ENCODE measurements around the gene CYP4A22. TPM values are rescaled to one million over a fixed set of nuclear protein-coding genes. Genes with fewer than 3 reads are reported as not detected.
"Not testable (repeated sequence)": the region's sequence is repeated elsewhere in the genome, so short reads cannot be mapped to it uniquely, and the experiment has no call there.

CYP4A22 gene
- polyA plus RNA-seq, result not detected

GRCh38 chr1:47137198-47137597, at the start of gene CYP4A22:
Gene CYP4A22, plus strand, starts transcription at chr1:47137441. Its CDS starts 45 bp downstream, at chr1:47137486.
- H3K27me3 Mint-ChIP-seq (ENCODE audit: low read depth in 3 of 3), result peaks cover 2 to 9% (median 8%) of the 10 kb centered on the region in 3 donors
- no peak within 1 kb of the TSS for H3K27ac Mint-ChIP-seq
- no peaks in the 10 kb centered on the region for H3K36me3 Mint-ChIP-seq
- DNase-seq, result no peak
- no peaks in the 10 kb centered on the region for H3K4me1 Mint-ChIP-seq
- peaks cover 0 to 2% (median 0%) of the 10 kb centered on the region in 6 donors for H3K9me3 Mint-ChIP-seq
- no peak within 1 kb of the TSS for H3K4me3 Mint-ChIP-seq

- not testable (repeated sequence) for H3K9me3 Mint-ChIP-seq; H3K27me3 Mint-ChIP-seq (ENCODE audit: low read depth in 3 of 3); H3K27ac Mint-ChIP-seq; H3K4me3 Mint-ChIP-seq; H3K36me3 Mint-ChIP-seq; H3K4me1 Mint-ChIP-seq
- DNase-seq, result peak in 2 of 3 donors; percentile 4 to 11
Observed at GRCh38 chr1:47089356-47089755, 47.9 kb upstream of the CYP4A22 start.

GRCh38 chr1:47091476-47091875, 45.8 kb upstream of the CYP4A22 start:
- H3K27ac Mint-ChIP-seq; H3K36me3 Mint-ChIP-seq; H3K4me3 Mint-ChIP-seq; H3K9me3 Mint-ChIP-seq; H3K4me1 Mint-ChIP-seq; DNase-seq; H3K27me3 Mint-ChIP-seq (ENCODE audit: low read depth in 3 of 3): not testable (repeated sequence)

GRCh38 chr1:47104816-47105215, 32.4 kb upstream of the CYP4A22 start:
- H3K4me1 Mint-ChIP-seq, result no peaks in the 10 kb centered on the region
- peaks cover 9 to 21% (median 12%) of the 10 kb centered on the region in 6 donors for H3K9me3 Mint-ChIP-seq
- H3K27me3 Mint-ChIP-seq (ENCODE audit: low read depth in 3 of 3), result peaks cover 0 to 4% (median 2%) of the 10 kb centered on the region in 3 donors
- H3K36me3 Mint-ChIP-seq, result peaks cover 0 to 3% (median 0%) of the 10 kb centered on the region in 3 donors
- no peak overlapping the region for H3K4me3 Mint-ChIP-seq
- no peak for DNase-seq
- no peak overlapping the region for H3K27ac Mint-ChIP-seq

- Mint-ChIP-seq H3K4me1 (no peaks in the 10 kb centered on the region), H3K9me3 (peaks cover 5 to 19% (median 12%) of the 10 kb centered on the region in 6 donors), H3K27ac (no peak overlapping the region), H3K36me3 (peaks cover 0 to 3% (median 0%) of the 10 kb centered on the region in 3 donors), H3K4me3 (no peak overlapping the region), H3K27me3 (ENCODE audit: low read depth in 3 of 3) (peaks cover 0 to 4% (median 2%) of the 10 kb centered on the region in 3 donors)
- DNase-seq, result no peak
Observed at GRCh38 chr1:47106792-47107191, 30.4 kb upstream of the CYP4A22 start.

- not testable (repeated sequence) for H3K27me3 Mint-ChIP-seq (ENCODE audit: low read depth in 3 of 3); H3K4me3 Mint-ChIP-seq; H3K36me3 Mint-ChIP-seq; DNase-seq; H3K9me3 Mint-ChIP-seq; H3K27ac Mint-ChIP-seq; H3K4me1 Mint-ChIP-seq
Observed at GRCh38 chr1:47107851-47108574, 29.2 kb upstream of the CYP4A22 start.

- H3K9me3 Mint-ChIP-seq; H3K4me3 Mint-ChIP-seq; H3K27ac Mint-ChIP-seq; DNase-seq; H3K36me3 Mint-ChIP-seq; H3K27me3 Mint-ChIP-seq (ENCODE audit: low read depth in 3 of 3); H3K4me1 Mint-ChIP-seq: not testable (repeated sequence)
Observed at GRCh38 chr1:47109482-47109881, 27.8 kb upstream of the CYP4A22 start.

- no peaks in the 10 kb centered on the region for H3K4me1 Mint-ChIP-seq
- H3K27ac Mint-ChIP-seq, result no peak overlapping the region
- H3K27me3 Mint-ChIP-seq (ENCODE audit: low read depth in 3 of 3), result peaks cover 0 to 4% (median 3%) of the 10 kb centered on the region in 3 donors
- no peak overlapping the region for H3K4me3 Mint-ChIP-seq
- DNase-seq, result no peak
- H3K36me3 Mint-ChIP-seq, result no peaks in the 10 kb centered on the region
- peaks cover 0 to 3% (median 0%) of the 10 kb centered on the region in 6 donors for H3K9me3 Mint-ChIP-seq
Observed at GRCh38 chr1:47113178-47113577, 24.1 kb upstream of the CYP4A22 start.

- H3K27me3 Mint-ChIP-seq (ENCODE audit: low read depth in 3 of 3), result peaks cover 0 to 10% (median 4%) of the 10 kb centered on the region in 3 donors
- not testable (repeated sequence) for H3K4me1 Mint-ChIP-seq, H3K9me3 Mint-ChIP-seq, H3K4me3 Mint-ChIP-seq, DNase-seq, H3K27ac Mint-ChIP-seq, H3K36me3 Mint-ChIP-seq
Observed at GRCh38 chr1:47121039-47121438, 16.2 kb upstream of the CYP4A22 start.

- H3K27me3 Mint-ChIP-seq (ENCODE audit: low read depth in 3 of 3), result peaks cover 0 to 12% (median 5%) of the 10 kb centered on the region in 3 donors
- not testable (repeated sequence) for DNase-seq, H3K27ac Mint-ChIP-seq, H3K9me3 Mint-ChIP-seq, H3K4me1 Mint-ChIP-seq, H3K36me3 Mint-ChIP-seq, H3K4me3 Mint-ChIP-seq
Observed at GRCh38 chr1:47124834-47125233, 12.4 kb upstream of the CYP4A22 start.

GRCh38 chr1:47126997-47127396, 10.2 kb upstream of the CYP4A22 start:
- not testable (repeated sequence) for H3K27ac Mint-ChIP-seq, DNase-seq, H3K36me3 Mint-ChIP-seq, H3K4me3 Mint-ChIP-seq, H3K9me3 Mint-ChIP-seq, H3K4me1 Mint-ChIP-seq
- H3K27me3 Mint-ChIP-seq (ENCODE audit: low read depth in 3 of 3), result peaks cover 0 to 17% (median 5%) of the 10 kb centered on the region in 3 donors

- no peaks in the 10 kb centered on the region for H3K36me3 Mint-ChIP-seq
- peaks cover 0 to 21% (median 5%) of the 10 kb centered on the region in 3 donors for H3K27me3 Mint-ChIP-seq (ENCODE audit: low read depth in 3 of 3)
- no peaks in the 10 kb centered on the region for H3K4me1 Mint-ChIP-seq
- H3K9me3 Mint-ChIP-seq, result peaks cover 0 to 4% (median 0%) of the 10 kb centered on the region in 6 donors
- no peak overlapping the region for H3K27ac Mint-ChIP-seq
- H3K4me3 Mint-ChIP-seq, result no peak overlapping the region
- no peak for DNase-seq
Observed at GRCh38 chr1:47128221-47128620, 9.0 kb upstream of the CYP4A22 start.

GRCh38 chr1:47128854-47129253, 8.4 kb upstream of the CYP4A22 start:
- H3K9me3 Mint-ChIP-seq, H3K4me1 Mint-ChIP-seq, H3K36me3 Mint-ChIP-seq, H3K4me3 Mint-ChIP-seq, DNase-seq, H3K27ac Mint-ChIP-seq: not testable (repeated sequence)
- H3K27me3 Mint-ChIP-seq (ENCODE audit: low read depth in 3 of 3), result peaks cover 0 to 16% (median 5%) of the 10 kb centered on the region in 3 donors

- not testable (repeated sequence) for H3K27ac Mint-ChIP-seq, H3K4me3 Mint-ChIP-seq, DNase-seq, H3K36me3 Mint-ChIP-seq, H3K4me1 Mint-ChIP-seq, H3K9me3 Mint-ChIP-seq
- peaks cover 3 to 13% (median 5%) of the 10 kb centered on the region in 3 donors for H3K27me3 Mint-ChIP-seq (ENCODE audit: low read depth in 3 of 3)
Observed at GRCh38 chr1:47129489-47130230, 7.6 kb upstream of the CYP4A22 start.
